Naive thymus-derived CD4-positive, alpha-beta T cell (primary cell): ENCODE measurements around the gene PI4K2A. TPM values are rescaled to one million over a fixed set of nuclear protein-coding genes. Genes with fewer than 3 reads are reported as not detected.
A peak's percentile ranks its signal among the peaks of the same experiment; 100 is the strongest.

Source experiments
- ATAC-seq: fragments of 150-1000 bp; cut with Tn5 transposase; 2 replicates; pipeline ENCODE4 v1.10.0; 2021; ENCODE audit warnings: mild to moderate bottlenecking, moderate library complexity
- CTCF ChIA-PET: fragments of 350-600 bp; sonication (Branson Sonifier 250); formaldehyde crosslinking; loops from one replicate; lab custom pipeline; 2021; ENCODE audit warnings: antibody characterized with exemption; lab: Charles Lee
- POLR2A ChIA-PET: fragments of 350-600 bp; sonication (Branson Sonifier 250); formaldehyde crosslinking; loops from one replicate; lab custom pipeline; 2021; ENCODE audit warnings: antibody characterized with exemption, inconsistent platforms; lab: Charles Lee
- DNase-seq, 9 donors: peaks; one replicate each; pipeline versions ENCODE4 v3.0.0 to v3.0.0-alpha.2; 2020 to 2022; ENCODE audit warnings: mixed read lengths in 1 of 9
- H3K27ac ChIP-seq: one replicate; pipeline ENCODE4 v1.7.0; 2013; ENCODE audit warnings: mild to moderate bottlenecking, low read depth, low read length, moderate library complexity
- H3K27me3 ChIP-seq, 2 donors: one replicate each; pipeline ENCODE4 v1.7.0; 2013; ENCODE audit warnings: low read length in 2 of 2, mild to moderate bottlenecking in 2 of 2, moderate library complexity in 2 of 2; ENCODE audit not compliant: control insufficient read depth in 2 of 2, insufficient read depth in 2 of 2
- H3K36me3 ChIP-seq, 3 experiments: 1 replicate in 2 of 3; 2 replicates in 1 of 3; pipeline ENCODE4 v1.7.0; 2013; ENCODE audit warnings: low read length in 3 of 3, mild to moderate bottlenecking in 3 of 3, moderate library complexity in 1 of 3; ENCODE audit not compliant: insufficient read depth in 3 of 3, control insufficient read depth in 2 of 3
- H3K4me1 ChIP-seq, 2 donors: one replicate each; pipeline ENCODE4 v1.7.0; 2013; ENCODE audit warnings: low read length in 2 of 2, mild to moderate bottlenecking in 2 of 2, moderate library complexity in 1 of 2; ENCODE audit not compliant: control insufficient read depth in 2 of 2, insufficient read depth in 2 of 2
- H3K4me3 ChIP-seq: 2 replicates; pipeline ENCODE4 v1.7.0; 2013; ENCODE audit warnings: mild to moderate bottlenecking, low read length
- H3K9me3 ChIP-seq, 3 experiments: 1 replicate in 2 of 3; 2 replicates in 1 of 3; pipeline ENCODE4 v1.7.0; 2013; ENCODE audit warnings: low read length in 3 of 3; ENCODE audit not compliant: control insufficient read depth in 2 of 3
- H3K27ac Mint-ChIP-seq, 9 donors: one replicate each; pipeline ENCODE4 v1.8.0; 2020 to 2022; ENCODE audit warnings: mixed read lengths in 9 of 9, mild to moderate bottlenecking in 8 of 9, moderate library complexity in 5 of 9, inconsistent platforms in 2 of 9
- H3K27me3 Mint-ChIP-seq, 5 donors: one replicate each; pipeline ENCODE4 v1.8.0; 2021 to 2022; ENCODE audit warnings: mixed read lengths in 5 of 5, mild to moderate bottlenecking in 1 of 5
- H3K36me3 Mint-ChIP-seq, 5 donors: one replicate each; pipeline ENCODE4 v1.8.0; 2020 to 2022; ENCODE audit warnings: mixed read lengths in 5 of 5, mild to moderate bottlenecking in 3 of 5, inconsistent platforms in 1 of 5
- H3K4me1 Mint-ChIP-seq, 7 donors: one replicate each; pipeline ENCODE4 v1.8.0; 2020 to 2022; ENCODE audit warnings: mixed read lengths in 7 of 7, mild to moderate bottlenecking in 3 of 7, inconsistent platforms in 1 of 7
- H3K4me3 Mint-ChIP-seq, 10 donors: one replicate each; pipeline ENCODE4 v1.8.0; 2020 to 2022; ENCODE audit warnings: mild to moderate bottlenecking in 10 of 10, mixed read lengths in 10 of 10, moderate library complexity in 6 of 10, inconsistent platforms in 2 of 10
- H3K9me3 Mint-ChIP-seq, 11 donors: one replicate each; pipeline ENCODE4 v1.8.0; 2020 to 2022; ENCODE audit warnings: mixed read lengths in 11 of 11, mild to moderate bottlenecking in 4 of 11, inconsistent platforms in 1 of 11, moderate library complexity in 1 of 11
- intact Hi-C, 2 donors: fragments of 100-400 bp; cut with micrococcal nuclease; formaldehyde crosslinking; loops; one replicate each; pipeline ENCODE4 v1.15.1; 2023
- polyA plus RNA-seq, 2 donors: library from polyadenylated mRNA; unstranded; fragments of 300-500 nt; fragmentation: Illumina TruSeq; gene quantifications; one replicate each; pipeline ENCODE4 v1.2.3, GENCODE V29; 2021
- total RNA-seq, 6 experiments: library from RNA in 5 of 6; stranded (reverse) in 5 of 6; gene quantifications; 1 replicate in 5 of 6; 2 replicates in 1 of 6; pipeline ENCODE4 v1.2.3 and lab custom pipeline; 2021 to 2026

PI4K2A gene
- total and polyA plus RNA-seq, 7 experiments from 2014 or later, result 5.5 to 33.8 (median 10.1) TPM

DNA sequence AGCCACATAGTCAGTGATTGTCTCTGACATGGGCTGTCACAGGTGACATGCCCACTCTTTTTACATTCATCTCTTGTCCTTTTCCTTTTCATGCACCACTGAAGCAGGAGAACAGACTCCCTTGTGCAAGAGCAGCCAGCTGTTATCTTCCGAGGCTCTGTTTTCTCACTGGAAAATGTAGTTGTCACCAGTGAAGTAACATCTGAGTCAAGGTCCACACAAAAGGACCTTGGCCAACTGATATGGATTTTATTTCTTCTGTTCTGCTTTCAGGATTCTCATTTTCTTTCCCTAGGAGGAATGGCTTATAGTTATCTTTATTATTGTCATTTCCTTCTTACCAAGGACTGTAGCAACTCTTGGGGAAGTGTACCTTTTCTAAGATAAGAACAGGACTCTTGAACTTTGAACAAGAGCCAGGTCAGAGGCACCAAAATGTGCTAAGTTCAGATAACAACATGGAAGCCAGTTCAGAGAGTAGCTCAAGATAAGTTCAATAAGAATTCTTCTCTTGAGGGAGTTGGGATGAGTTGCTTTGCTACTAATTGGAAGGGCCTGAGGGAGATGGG, 23.9 kb downstream of the PI4K2A start:
- Histone ChIP-seq H3K4me1 (no peaks in the 10 kb centered on the region), H3K27ac (no peak overlapping the region), H3K4me3 (no peak overlapping the region), H3K9me3 (no peaks in the 10 kb centered on the region), H3K36me3 (peaks cover 6 to 51% (median 6%) of the 10 kb centered on the region in 3 experiments), H3K27me3 (no peaks in the 10 kb centered on the region)
- ATAC-seq (no peak), DNase-seq (no peak)
- peaks cover 0 to 2% (median 0%) of the 10 kb centered on the region in 7 donors for H3K4me1 Mint-ChIP-seq
- ChIA-PET CTCF (no interaction called here), POLR2A (interaction anchor here (0.7 kb wide), 1 partner anchor 61 kb away, joined by 3 read pairs; no protein-coding TSS in a partner anchor)
- no peak overlapping the region for H3K27ac Mint-ChIP-seq
- no peak overlapping the region for H3K4me3 Mint-ChIP-seq
- no peaks in the 10 kb centered on the region for H3K27me3 Mint-ChIP-seq
- H3K9me3 Mint-ChIP-seq, result no peaks in the 10 kb centered on the region
- H3K36me3 Mint-ChIP-seq, result peaks cover 6 to 36% (median 26%) of the 10 kb centered on the region in 5 donors
- intact Hi-C loops, result no loop called here

DNA sequence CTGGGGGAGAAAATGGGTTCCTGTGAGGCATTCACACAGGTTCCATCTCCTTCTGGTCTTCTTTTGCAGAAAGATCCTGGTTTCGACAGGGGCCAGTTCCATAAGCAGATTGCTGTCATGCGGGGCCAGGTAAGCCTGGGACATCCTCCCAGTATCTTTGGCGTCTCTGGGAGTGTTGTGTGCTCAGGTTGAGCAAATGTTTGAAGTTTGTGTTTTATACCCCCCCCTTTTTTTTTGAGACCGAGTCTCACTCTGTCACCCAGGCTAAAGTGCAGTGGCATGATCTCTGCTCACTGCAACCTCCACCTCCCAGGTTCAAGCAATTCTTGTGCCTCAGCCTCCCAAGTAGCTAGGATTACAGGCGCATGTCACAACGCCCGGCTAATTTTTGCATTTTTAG, 26.5 kb downstream of the PI4K2A start:
- intact Hi-C loops, result no loop called here
- Histone ChIP-seq H3K4me3 (no peak overlapping the region), H3K4me1 (no peaks in the 10 kb centered on the region), H3K27ac (no peak overlapping the region), H3K27me3 (no peaks in the 10 kb centered on the region), H3K9me3 (no peaks in the 10 kb centered on the region), H3K36me3 (peaks cover 6 to 49% (median 6%) of the 10 kb centered on the region in 3 experiments)
- Mint-ChIP-seq H3K36me3 (peaks cover 6 to 46% (median 23%) of the 10 kb centered on the region in 5 donors), H3K27me3 (no peaks in the 10 kb centered on the region), H3K4me3 (no peak overlapping the region), H3K9me3 (no peaks in the 10 kb centered on the region), H3K27ac (no peak overlapping the region), H3K4me1 (peaks cover 0 to 2% (median 0%) of the 10 kb centered on the region in 7 donors)
- CTCF ChIA-PET, result no interaction called here
- no peak for ATAC-seq
- POLR2A ChIA-PET, result interaction anchor here (0.6 to 0.9 kb wide), 2 partner anchors 20 to 70 kb away, joined by 3 read pairs; partner anchors contain the start of genes AVPI1 and ZFYVE27
- DNase-seq, result no peak

DNA sequence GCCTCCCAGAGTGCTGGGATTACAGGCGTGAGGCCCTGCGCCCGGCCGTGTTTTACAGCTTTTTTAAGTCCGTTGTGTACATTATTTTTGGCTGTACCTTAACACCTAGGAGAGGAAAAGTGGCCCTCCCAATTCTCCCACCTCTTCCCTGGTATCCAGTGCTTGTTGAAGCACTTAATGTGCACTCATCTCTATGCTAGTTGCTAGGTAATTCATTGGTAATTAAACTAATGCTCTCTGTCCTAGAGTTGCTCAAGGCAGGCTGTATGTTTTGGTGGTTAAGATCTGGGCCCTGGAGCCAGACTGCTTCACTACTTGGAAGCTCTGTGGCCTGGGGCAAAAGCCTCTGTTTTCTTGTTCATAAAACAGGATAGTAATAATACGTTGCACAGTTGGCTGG, 27.0 kb downstream of the PI4K2A start:
- H3K4me3 ChIP-seq, result no peak overlapping the region
- no peaks in the 10 kb centered on the region for H3K4me1 ChIP-seq
- peaks cover 6 to 45% (median 6%) of the 10 kb centered on the region in 3 experiments for H3K36me3 ChIP-seq
- no peak overlapping the region for H3K27ac ChIP-seq
- intact Hi-C loops, result no loop called here
- ATAC-seq (no peak), DNase-seq (no peak)
- ChIA-PET POLR2A (interaction anchor here (0.6 kb wide), 1 partner anchor 20 kb away, joined by 3 read pairs; the partner anchor contains the start of gene AVPI1), CTCF (interaction anchor here (0.6 kb wide), 1 partner anchor 75 kb away, joined by 5 read pairs; no protein-coding TSS in a partner anchor)
- Mint-ChIP-seq H3K9me3 (no peaks in the 10 kb centered on the region), H3K27me3 (no peaks in the 10 kb centered on the region), H3K4me1 (peaks cover 0 to 2% (median 0%) of the 10 kb centered on the region in 7 donors), H3K36me3 (peaks cover 6 to 46% (median 18%) of the 10 kb centered on the region in 5 donors), H3K4me3 (no peak overlapping the region), H3K27ac (peak overlapping the region in 4 of 9 donors; percentile 9 to 43 (median 14))
- H3K9me3 ChIP-seq, result no peaks in the 10 kb centered on the region
- H3K27me3 ChIP-seq, result no peaks in the 10 kb centered on the region

DNA sequence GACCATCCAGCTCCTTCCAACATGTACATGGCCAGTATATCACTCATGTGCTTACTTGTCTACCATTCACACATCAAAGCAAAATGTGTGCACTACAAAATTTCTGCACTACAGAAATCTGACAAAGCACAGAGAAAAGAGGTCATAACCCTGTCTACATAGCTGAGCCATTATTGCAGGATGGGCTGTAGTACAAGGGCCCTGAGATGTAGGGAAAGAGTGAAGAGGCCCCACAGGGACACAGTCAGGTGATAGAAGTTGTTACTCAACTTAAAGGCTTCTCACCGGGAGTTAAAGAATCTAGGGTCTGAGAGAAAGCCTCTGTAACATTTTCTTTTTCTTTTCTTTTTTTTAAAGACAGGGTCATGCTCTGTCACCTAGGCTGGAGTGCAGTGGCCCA, 29.1 kb downstream of the PI4K2A start:
- CTCF ChIA-PET, result interaction anchor here (1.1 kb wide), 2 partner anchors 32 to 63 kb away, joined by 3 read pairs; no protein-coding TSS in a partner anchor
- intact Hi-C loops, result no loop called here
- peaks cover 0 to 9% (median 0%) of the 10 kb centered on the region in 7 donors for H3K4me1 Mint-ChIP-seq
- H3K36me3 ChIP-seq, result peaks cover 0 to 45% (median 11%) of the 10 kb centered on the region in 3 experiments
- peaks cover under 1 to 44% (median 10%) of the 10 kb centered on the region in 5 donors for H3K36me3 Mint-ChIP-seq
- H3K27ac ChIP-seq, result no peak overlapping the region
- H3K27ac Mint-ChIP-seq, result no peak overlapping the region
- H3K4me3 ChIP-seq, result no peak overlapping the region
- no peaks in the 10 kb centered on the region for H3K9me3 ChIP-seq
- H3K27me3 ChIP-seq, result no peaks in the 10 kb centered on the region
- no peaks in the 10 kb centered on the region for H3K4me1 ChIP-seq
- DNase-seq (no peak), ATAC-seq (no peak)
- H3K27me3 Mint-ChIP-seq, result no peaks in the 10 kb centered on the region
- H3K9me3 Mint-ChIP-seq, result no peaks in the 10 kb centered on the region
- POLR2A ChIA-PET, result interaction anchor here (1.9 kb wide), 1 partner anchor 67 kb away, joined by 5 read pairs; the partner anchor contains the start of gene ZFYVE27
- H3K4me3 Mint-ChIP-seq, result no peak overlapping the region

DNA sequence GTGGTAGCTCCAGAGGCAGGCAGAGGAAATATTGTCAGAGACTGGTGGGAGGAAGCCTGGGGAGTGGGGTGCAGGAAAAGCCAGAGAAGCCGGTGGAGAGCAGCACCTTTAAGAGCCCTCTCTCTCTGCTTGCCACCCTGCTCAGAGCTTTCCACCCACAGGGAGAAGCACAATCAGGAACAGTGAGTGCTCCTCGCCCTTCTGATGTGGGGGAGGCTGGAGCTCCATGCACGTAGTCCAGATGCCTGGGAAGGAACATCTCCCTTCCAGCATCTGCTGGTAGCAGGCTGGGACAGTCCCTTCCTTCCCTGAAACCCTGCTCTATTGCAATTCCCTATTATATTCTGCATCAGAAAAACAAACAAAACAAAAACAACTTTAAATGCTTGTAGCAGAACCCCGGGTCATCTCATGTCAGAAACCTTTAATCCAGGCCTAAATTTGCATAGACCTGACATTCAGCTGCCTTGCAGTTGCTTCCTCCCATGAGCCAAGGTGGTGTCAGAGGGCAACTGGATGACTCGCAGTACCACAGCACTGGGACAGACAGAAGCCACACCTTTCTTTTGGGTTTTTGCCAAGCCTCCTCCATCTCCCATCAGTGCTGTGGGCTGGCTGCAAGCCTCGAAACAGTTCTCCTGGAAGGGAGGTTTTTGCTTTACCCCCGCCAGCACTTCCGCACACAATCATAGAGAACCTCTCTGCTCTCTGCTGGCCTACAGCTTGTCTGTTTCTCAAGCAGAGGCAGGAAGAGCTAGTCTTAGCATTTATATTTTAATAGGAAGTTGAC, 33.5 kb downstream of the PI4K2A start:
- peaks cover 0 to 34% (median 3%) of the 10 kb centered on the region in 5 donors for H3K36me3 Mint-ChIP-seq
- ATAC-seq, result no peak
- H3K27me3 Mint-ChIP-seq, result no peaks in the 10 kb centered on the region
- no peak overlapping the region for H3K4me3 Mint-ChIP-seq
- no peak overlapping the region for H3K4me3 ChIP-seq
- POLR2A ChIA-PET, result interaction anchor here (0.8 kb wide), 1 partner anchor 63 kb away, joined by 4 read pairs; the partner anchor contains the start of gene ZFYVE27
- H3K9me3 ChIP-seq, result no peaks in the 10 kb centered on the region
- no peaks in the 10 kb centered on the region for H3K27me3 ChIP-seq
- peaks cover 0 to 16% (median 0%) of the 10 kb centered on the region in 7 donors for H3K4me1 Mint-ChIP-seq
- intact Hi-C loops, result no loop called here
- no peak overlapping the region for H3K27ac ChIP-seq
- no peak for DNase-seq
- H3K9me3 Mint-ChIP-seq, result no peaks in the 10 kb centered on the region
- peaks cover 0 to 40% (median 5%) of the 10 kb centered on the region in 3 experiments for H3K36me3 ChIP-seq
- H3K27ac Mint-ChIP-seq, result no peak overlapping the region
- CTCF ChIA-PET, result interaction anchor here (1.7 to 7.9 kb wide), 2 partner anchors 13 to 59 kb away, joined by 5 to 90 read pairs; partner anchors contain the start of genes AVPI1 and ZFYVE27
- no peaks in the 10 kb centered on the region for H3K4me1 ChIP-seq

DNA sequence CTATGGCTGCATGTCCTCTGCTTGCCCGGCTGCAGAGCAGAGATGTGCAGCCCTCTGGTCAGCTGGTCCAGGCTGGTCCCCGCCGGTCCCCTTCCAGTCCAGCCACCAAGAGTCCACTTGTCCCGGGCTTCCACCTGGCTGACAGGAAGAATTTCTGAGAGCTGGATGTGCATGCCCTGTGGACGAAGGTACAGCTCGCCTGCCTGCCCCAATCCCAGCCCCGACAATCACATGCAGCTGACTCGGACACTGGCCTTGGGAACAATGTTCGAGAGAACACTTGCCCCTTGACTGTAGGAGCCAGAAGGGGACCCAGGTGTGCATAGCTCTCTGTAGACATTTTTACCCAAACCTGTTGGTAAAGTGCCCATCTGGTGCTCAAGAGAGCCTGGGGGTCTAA, 34.8 kb downstream of the PI4K2A start:
- Histone ChIP-seq H3K4me3 (no peak overlapping the region), H3K36me3 (peaks cover 0 to 34% (median 5%) of the 10 kb centered on the region in 3 experiments), H3K9me3 (no peaks in the 10 kb centered on the region), H3K27me3 (no peaks in the 10 kb centered on the region), H3K4me1 (no peaks in the 10 kb centered on the region), H3K27ac (no peak overlapping the region)
- H3K9me3 Mint-ChIP-seq, result no peaks in the 10 kb centered on the region
- CTCF ChIA-PET, result interaction anchor here (0.6 to 7.9 kb wide), 5 partner anchors 12 to 121 kb away, joined by 5 to 90 read pairs (median 8); partner anchors contain the start of genes AVPI1 and ZFYVE27
- ATAC-seq (no peak), DNase-seq (no peak)
- intact Hi-C loops, result no loop called here
- H3K4me1 Mint-ChIP-seq, result peaks cover 0 to 16% (median 0%) of the 10 kb centered on the region in 7 donors
- H3K27me3 Mint-ChIP-seq, result no peaks in the 10 kb centered on the region
- POLR2A ChIA-PET, result no interaction called here
- peaks cover 0 to 30% (median 0%) of the 10 kb centered on the region in 5 donors for H3K36me3 Mint-ChIP-seq
- no peak overlapping the region for H3K4me3 Mint-ChIP-seq
- H3K27ac Mint-ChIP-seq, result no peak overlapping the region
